Osteocyte (in vitro differentiated cells): ENCODE measurements around the gene C1QTNF1. TPM values are rescaled to one million over a fixed set of nuclear protein-coding genes. Genes with fewer than 3 reads are reported as not detected.

Source experiments
- DNase-seq: peaks from one replicate; pipeline ENCODE4 v3.0.0; 2021; ENCODE audit warnings: mixed read lengths; ENCODE audit not compliant: unreplicated experiment; ENCODE audit errors: extremely low spot score
- H3K27ac Mint-ChIP-seq: one replicate; pipeline ENCODE4 v1.8.0; 2021; ENCODE audit warnings: mild to moderate bottlenecking, mixed read lengths; ENCODE audit not compliant: unreplicated experiment
- H3K27me3 Mint-ChIP-seq: one replicate; pipeline ENCODE4 v1.8.0; 2021; ENCODE audit warnings: mixed read lengths; ENCODE audit not compliant: unreplicated experiment
- H3K36me3 Mint-ChIP-seq: one replicate; pipeline ENCODE4 v1.8.0; 2021; ENCODE audit warnings: mixed read lengths; ENCODE audit not compliant: unreplicated experiment
- H3K4me1 Mint-ChIP-seq: one replicate; pipeline ENCODE4 v1.8.0; 2021; ENCODE audit warnings: mixed read lengths; ENCODE audit not compliant: unreplicated experiment
- H3K4me3 Mint-ChIP-seq: one replicate; pipeline ENCODE4 v1.8.0; 2021; ENCODE audit warnings: mild to moderate bottlenecking, moderate library complexity, mixed read lengths; ENCODE audit not compliant: unreplicated experiment
- H3K9me3 Mint-ChIP-seq: one replicate; pipeline ENCODE4 v1.8.0; 2021; ENCODE audit warnings: mixed read lengths; ENCODE audit not compliant: unreplicated experiment
- CTCF ChIP-seq: fragments of 200-600 bp; sonication (generic); IDR thresholded peaks from 2 replicates; pipeline ENCODE4 v1.5.0; 2021; ENCODE audit warnings: antibody characterized with exemption, mild to moderate bottlenecking, moderate library complexity
- total RNA-seq: library from RNA; stranded (reverse); gene quantifications from 2 replicates; pipeline ENCODE4 v1.2.1, GENCODE V29; 2021

C1QTNF1 gene
- total RNA-seq, 1 donor from 2014 or later: 203 TPM

DNA sequence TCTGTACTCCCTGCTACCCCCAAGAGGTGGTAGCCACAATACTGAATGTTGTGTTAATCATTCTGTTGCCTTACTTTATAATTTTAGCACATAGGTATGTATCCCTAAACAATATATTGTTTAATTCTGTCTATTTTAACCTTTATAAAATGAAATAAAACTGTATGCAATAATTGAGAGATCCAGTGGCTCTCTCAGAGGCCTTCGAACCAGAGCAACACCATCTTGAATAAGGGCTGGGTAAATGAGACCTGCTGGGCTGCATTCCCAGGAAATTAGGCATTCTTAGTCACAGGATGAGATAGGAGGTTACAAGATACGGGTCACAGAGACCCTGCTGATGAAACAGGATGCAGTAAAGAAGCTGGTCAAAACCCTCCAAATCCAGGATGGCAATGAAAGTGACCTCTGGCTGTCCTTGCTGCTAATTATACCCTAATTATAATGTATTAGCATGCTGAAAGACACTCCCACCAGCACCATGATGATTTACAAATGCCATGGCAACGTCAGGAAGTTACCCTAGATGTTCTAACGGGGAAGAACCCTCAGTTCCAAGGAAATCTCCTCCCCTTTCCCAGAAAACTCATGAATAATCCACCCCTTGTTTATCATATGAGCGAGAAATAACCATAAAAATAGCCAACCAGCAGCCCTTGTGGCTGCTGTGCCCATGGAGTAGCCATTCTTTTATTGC lies 12.4 kb upstream of the C1QTNF1 start:
- H3K36me3 Mint-ChIP-seq: peaks cover 2% of the 10 kb centered on the region
- DNase-seq: no peak
- no peak overlapping the region for H3K27ac Mint-ChIP-seq
- peaks cover 31% of the 10 kb centered on the region for H3K4me1 Mint-ChIP-seq
- peaks cover 7% of the 10 kb centered on the region for H3K9me3 Mint-ChIP-seq
- no peak for TF ChIP-seq CTCF
- H3K4me3 Mint-ChIP-seq: no peak overlapping the region
- peaks cover 2% of the 10 kb centered on the region for H3K27me3 Mint-ChIP-seq

DNA sequence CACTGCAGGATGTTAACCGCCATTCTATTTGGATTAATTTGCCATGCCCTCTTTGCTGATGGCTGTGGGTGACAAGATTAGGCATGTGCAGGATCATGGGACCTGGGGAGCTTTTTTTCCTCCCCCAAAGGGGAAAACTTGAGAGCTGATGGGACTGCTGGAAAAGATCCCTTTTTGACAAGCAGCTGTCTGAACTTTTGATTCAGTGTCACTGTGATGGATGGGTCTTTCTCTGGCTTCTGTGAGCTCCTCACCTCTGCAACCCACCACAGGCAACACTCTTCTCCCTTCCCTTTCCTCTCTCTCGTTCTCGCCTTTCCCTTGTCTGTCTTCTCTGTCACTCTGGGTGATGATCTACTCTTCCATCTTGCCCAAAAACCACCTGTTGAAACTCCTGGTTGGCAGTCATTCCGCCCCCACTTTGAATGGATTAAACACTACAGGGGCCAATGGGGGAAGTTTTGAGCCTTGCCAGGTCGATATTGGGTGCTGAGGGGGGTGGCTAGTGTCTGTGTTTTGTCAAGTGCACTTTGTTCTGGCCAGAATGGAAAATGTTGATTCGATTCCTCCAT lies 11.3 kb upstream of the C1QTNF1 start:
- H3K4me1 Mint-ChIP-seq: peaks cover 23% of the 10 kb centered on the region
- H3K36me3 Mint-ChIP-seq: no peaks in the 10 kb centered on the region
- no peak overlapping the region for H3K4me3 Mint-ChIP-seq
- peaks cover 2% of the 10 kb centered on the region for H3K27me3 Mint-ChIP-seq
- no peak for TF ChIP-seq CTCF
- no peak for DNase-seq
- H3K9me3 Mint-ChIP-seq: peaks cover 7% of the 10 kb centered on the region
- H3K27ac Mint-ChIP-seq: no peak overlapping the region

GRCh38 chr17:79014158-79014758 lies 9.7 kb upstream of the C1QTNF1 start:
- Mint-ChIP-seq H3K36me3 (no peaks in the 10 kb centered on the region), H3K9me3 (peaks cover 7% of the 10 kb centered on the region), H3K4me1 (peaks cover 11% of the 10 kb centered on the region), H3K27ac (no peak overlapping the region), H3K27me3 (peaks cover 2% of the 10 kb centered on the region), H3K4me3 (no peak overlapping the region)
- no peak for DNase-seq
- no peak for TF ChIP-seq CTCF

- no peak for DNase-seq
- peaks cover 4% of the 10 kb centered on the region for H3K27me3 Mint-ChIP-seq
- no peaks in the 10 kb centered on the region for H3K36me3 Mint-ChIP-seq
- H3K9me3 Mint-ChIP-seq: peaks cover 7% of the 10 kb centered on the region
- H3K4me1 Mint-ChIP-seq: peaks cover 22% of the 10 kb centered on the region
- TF ChIP-seq CTCF: no peak
- no peak overlapping the region for H3K27ac Mint-ChIP-seq
- H3K4me3 Mint-ChIP-seq: no peak overlapping the region
These were observed 6.2 kb upstream of the C1QTNF1 start for GRCh38 chr17:79017546-79018369.

DNA sequence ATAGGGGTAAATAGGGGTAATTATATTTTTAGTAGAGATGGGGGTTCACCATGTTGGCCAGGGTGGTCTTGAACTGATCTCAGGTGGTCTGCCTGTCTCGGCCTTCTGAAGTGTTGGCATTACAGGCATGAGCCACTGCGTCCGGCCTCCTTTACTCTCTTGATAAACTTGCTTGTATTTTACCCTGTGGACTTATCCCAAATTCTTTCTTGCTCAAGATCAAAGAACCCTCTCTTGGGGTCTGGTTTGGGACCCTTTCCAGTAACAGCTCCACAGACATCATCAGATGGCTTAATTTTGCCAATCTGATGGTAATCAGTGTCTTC lies 5.6 kb upstream of the C1QTNF1 start:
- H3K4me1 Mint-ChIP-seq: peaks cover 26% of the 10 kb centered on the region
- no peak for TF ChIP-seq CTCF
- no peak overlapping the region for H3K4me3 Mint-ChIP-seq
- no peaks in the 10 kb centered on the region for H3K36me3 Mint-ChIP-seq
- no peak overlapping the region for H3K27ac Mint-ChIP-seq
- peaks cover 7% of the 10 kb centered on the region for H3K9me3 Mint-ChIP-seq
- peaks cover 4% of the 10 kb centered on the region for H3K27me3 Mint-ChIP-seq
- DNase-seq: no peak
